Umbilical cord (tissue), 2 donors: ENCODE data around the gene SPRTN. TPM values are rescaled to one million over a fixed set of nuclear protein-coding genes. Genes with fewer than 3 reads are reported as not detected.
A peak's percentile ranks its signal among the peaks of the same experiment; 100 is the strongest.
"Not testable (repeated sequence)": the region's sequence is repeated elsewhere in the genome, so short reads cannot be mapped to it uniquely, and the experiment has no call there.

ENCODE experiments used
- DNase-seq: peaks from one replicate; pipeline ENCODE4 v3.0.0-alpha.2; 2015; ENCODE audit warnings: low spot score
- total RNA-seq: library from RNA; depleted of rRNA; stranded (reverse); fragments of >200 nt; gene quantifications from one replicate; pipeline ENCODE4 v1.2.3, GENCODE V29; 2014; ENCODE audit warnings: low replicate concordance; ENCODE audit not compliant: insufficient read depth

SPRTN gene
- total RNA-seq, 1 donor from 2014 or later: 8.9 TPM

DNA sequence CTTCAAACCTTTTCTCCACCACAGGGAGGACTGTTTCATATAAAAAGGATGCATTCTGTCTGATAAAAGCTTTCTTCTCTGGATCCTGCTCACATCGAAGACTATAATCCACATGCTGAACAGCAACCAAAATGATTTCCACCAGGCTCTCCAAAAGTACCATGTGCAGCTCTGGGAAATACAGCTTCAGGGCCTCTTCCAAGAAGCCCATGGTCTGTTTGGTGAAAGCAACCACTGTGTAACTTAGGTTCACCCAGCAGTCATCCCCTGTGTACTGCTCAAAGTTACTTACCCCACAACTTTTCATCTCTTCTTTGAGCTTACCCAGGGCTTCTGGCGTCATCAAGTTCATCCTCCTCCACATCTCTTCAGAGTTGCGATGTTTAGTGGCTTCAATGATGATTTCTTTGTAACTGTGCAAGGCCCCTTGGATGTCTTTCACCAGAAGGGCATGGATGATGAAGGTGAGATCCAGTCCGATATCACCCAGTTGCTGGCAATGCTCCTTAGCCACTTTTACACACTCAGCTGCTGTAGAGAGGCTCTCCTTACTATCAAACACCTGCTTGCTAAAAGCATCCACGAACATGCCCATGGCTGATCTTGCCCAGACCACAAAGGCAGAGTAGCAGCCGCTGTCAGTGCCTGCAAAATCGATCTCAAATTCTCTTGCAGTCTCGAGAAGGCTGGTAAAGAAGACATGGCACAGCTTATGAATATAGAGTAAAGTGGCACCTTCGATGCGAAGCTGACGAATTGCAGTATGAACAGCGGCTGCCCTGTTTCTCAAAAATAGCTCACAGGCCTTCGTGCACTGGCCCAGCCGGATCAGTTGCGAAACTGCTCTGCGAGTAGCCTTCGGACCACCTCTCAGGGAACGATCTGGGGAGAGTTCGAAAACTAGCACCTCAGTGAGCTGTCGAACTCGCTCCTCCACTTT, 2.2 kb upstream of the SPRTN start:
- no peak for DNase-seq

DNA sequence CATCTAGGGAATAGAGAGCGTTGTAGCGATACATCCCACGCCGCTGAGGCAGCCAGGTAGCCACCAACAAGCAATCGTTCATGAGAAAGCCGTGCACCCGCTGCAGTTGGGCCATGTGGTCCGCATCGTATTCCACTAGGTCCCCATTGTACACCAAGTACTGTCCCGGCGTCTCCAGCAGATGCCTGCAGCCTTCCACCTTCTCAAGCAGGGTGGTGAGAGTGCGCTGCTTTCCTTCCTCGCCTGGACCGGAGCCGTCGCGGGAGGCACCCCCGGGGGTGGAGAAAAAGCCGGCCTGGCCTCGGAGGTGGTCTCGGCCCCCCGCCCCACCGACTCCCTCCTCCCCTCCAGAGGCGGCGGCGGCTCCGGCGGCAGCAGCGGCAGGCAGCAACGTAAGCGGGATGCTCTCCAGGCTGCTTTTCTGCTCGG, 1.0 kb upstream of the SPRTN start:
- no peak for DNase-seq

DNA sequence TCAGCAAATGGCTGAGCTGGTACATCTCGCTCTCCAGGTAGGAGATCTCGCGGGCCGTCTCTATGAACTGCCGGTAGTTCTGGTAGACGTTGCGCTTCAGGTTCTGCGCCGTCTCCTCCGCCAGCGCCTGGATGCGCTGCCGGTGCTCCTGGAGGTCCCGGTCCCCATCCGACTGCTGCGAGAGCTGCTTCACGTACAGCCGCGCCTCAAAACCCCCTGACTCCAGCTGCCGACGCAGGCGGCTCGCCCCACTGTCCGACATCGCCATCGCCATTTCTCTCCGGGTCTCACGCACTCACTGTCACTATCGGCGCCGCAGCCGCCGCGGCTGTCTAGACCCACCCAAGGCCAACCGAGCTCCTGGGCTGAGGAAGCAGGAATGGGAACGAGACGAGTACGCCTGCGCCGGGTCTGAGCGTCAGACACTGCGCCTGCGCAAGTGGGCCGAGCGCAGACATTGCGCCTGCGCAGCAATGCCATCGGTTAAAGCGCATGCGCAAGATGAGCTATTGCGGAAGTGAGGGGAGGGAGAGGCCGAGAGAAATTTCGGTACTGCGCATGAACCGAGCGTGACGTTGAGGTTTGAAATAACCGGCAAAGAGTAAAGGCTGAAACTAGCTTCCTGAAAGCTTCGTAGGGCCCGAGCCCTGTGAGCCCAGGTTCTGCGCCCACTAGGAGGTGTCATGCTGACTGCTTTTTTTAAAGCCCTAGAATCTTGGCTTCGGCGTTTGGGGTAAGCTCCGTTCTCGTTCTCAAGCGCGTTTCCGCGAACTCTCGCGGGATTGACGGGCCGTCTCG, 422 bp upstream of the SPRTN start, which contains the start of gene EXOC8:
Gene EXOC8, minus strand, starts transcription at position 381 of the 798 bp plus-strand sequence. Its CDS starts 107 bp downstream, at position 274.
- DNase-seq: peak; percentile 99

DNA sequence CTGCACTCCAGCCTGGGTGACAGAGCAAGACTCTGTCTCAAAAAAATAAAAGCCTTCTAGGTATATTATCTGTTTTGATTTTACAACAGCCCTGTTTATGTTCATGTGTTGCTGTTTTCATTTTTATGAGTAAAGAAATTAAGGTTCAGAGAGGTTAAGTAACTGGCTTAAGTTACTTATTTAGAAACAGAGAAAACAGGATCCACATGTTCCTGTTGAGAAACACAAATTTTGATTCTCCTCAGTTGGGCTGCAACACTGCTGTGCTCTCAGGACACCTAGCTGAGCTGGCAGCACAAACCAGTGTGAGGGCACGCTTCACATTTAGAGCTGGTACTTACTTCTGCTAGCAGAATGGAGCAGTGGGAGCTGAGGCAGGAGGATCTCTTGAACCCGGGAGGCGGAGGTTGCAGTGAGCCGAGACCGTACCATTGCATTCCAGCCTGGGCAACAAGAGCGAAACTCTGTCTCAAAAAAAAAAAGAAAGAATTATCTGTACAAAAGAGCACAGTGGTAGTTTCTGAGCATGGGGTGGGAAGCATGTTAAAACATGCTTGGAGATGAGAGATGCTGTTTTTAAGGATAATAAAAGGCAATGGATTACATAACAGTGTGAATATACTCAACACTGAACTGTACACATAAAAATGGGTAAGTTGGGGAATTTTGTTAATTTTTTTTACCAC, 2.4 kb downstream of the SPRTN start:
- DNase-seq: no peak

DNA sequence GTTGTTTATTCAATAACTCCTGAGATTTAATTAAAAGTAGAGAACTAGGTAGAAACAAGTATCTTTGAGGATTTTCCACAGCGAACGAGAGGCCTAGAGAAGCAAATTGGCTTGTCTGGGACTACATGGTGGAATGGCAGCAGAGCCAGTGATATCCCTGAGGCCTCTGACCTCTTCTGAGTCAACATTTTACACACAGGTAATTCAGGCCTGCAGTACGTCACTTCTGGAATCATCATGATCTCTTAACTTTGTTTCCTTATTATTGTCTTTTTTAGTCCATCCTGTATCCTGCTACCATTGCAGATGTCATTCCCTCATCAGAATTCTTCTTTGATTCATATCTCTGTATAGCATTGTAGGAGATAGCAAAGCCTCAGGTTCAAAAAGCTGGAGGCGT, 9.9 kb downstream of the SPRTN start:
- DNase-seq: no peak

DNA sequence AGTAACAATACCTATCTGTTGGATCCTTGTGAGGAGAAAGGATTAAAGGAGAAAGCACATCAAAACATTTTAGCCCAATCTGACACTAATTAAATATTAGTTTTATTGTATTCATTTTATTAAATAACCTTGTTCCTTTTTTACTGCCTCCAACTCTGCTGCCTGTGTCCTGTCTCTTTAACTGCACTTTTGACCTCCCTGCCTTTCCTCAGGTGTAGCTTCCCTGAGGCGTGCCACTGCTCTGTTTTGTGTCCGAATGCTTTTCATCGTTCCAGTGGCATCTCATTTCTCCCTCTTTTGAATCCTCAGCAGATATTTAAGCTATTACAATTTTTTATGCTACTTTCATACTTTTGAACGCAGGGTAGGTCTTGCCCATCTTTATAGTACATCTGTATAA, 10.3 kb downstream of the SPRTN start:
- DNase-seq: peak; percentile 31

DNA sequence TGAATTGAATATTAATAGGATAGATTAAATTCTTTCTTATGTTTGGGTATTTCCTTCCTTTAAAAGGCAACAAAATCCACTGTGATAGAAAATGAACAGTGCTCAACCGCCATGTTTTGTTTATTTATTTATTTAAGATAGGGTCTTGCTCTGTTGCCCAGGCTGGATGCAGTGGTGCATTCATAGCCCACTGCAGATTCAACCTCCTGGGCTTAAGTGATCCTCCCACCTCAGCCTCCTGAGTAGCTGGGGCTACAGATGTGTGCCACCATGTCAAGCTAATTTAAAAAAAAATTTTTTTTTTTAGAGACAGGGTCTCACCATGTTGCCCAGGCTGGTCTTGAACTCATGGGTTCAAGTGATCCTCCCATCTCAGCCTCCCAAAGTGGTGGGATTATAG, 10.8 kb downstream of the SPRTN start:
- DNase-seq: not testable (repeated sequence)

DNA sequence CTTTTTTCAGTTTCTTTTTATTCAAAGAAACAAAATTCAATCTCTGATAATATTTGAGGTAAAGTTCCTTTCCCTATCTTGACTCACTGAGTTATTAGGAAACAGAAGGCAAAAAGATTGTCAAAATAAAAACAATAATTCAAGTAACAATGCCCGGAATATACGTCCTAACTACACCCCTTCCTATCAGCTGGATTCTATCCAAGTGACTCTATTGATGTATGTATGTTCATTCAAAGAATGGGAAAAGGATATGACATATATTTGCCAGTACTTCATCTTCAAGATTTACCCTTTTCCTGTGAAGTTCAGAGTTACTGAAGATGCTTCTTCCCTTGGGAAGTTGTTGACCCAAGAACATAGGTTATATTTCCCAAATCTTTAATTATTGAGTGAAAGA, 13.7 kb downstream of the SPRTN start:
- no peak for DNase-seq

DNA sequence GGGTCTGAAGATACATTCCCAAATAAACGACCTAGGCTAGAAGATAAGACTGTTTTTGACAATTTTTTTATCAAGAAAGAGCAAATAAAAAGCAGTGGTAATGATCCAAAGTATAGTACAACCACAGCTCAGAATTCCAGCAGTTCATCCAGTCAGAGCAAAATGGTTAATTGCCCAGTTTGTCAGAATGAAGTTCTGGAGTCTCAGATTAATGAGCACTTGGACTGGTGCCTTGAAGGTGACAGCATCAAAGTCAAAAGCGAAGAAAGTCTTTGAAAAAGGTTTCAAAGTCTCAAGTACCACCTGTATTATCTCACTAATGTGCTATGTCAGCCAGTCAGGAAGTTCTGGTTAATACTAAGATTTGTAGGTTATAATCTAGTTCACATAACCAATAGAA, 15.0 kb downstream of the SPRTN start:
- DNase-seq: no peak

DNA sequence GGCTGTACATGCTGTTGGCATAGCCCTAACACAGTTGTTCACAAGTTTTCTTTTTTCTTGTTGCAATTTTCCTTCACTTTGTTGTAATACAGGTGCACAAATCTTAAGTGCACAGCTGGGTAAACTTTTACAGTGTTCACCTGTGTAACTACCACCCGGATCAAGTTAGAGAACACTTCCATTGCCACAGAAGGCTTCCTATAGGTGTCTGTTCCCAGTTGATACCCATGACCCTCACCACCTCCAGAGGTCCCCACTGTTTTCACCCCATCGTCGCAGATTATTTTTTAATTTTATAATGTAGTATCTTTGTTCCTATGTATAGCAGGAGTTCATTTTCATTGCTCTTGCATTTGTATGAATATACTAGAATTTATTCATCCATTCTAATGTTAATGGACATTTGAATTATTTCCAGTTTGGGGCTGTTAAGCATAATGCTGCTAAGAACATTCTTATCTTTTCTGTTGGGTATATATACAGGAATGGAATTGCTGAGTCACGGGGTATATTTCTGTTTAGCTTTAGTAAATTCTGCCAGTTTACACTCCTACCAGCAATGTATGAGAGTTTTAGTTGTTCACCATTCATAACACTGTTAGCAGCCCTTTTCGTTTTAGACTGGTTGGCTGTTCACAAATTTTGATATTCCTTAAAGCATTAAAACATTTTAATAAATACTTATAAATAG, 16.4 kb downstream of the SPRTN start:
- no peak for DNase-seq

DNA sequence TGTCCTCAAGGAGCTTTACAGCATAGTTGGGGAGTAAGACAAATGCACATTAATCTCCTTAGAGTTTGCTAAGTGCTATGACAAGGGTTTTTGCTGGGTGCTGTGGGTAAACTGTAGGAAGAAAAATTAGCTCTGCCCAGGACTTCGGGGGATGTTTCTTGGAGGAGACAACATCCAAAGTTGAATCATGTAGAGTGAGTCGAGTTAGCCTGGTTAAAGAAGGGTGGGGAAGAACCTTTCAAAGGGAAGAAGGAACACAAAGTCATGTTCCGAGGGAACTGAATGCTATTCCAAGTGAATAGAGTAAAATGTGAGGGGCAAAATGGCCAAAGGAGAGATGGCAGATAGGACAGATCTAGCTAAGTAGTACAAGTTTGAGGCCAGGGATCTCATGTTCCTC, 17.1 kb downstream of the SPRTN start:
- no peak for DNase-seq

DNA sequence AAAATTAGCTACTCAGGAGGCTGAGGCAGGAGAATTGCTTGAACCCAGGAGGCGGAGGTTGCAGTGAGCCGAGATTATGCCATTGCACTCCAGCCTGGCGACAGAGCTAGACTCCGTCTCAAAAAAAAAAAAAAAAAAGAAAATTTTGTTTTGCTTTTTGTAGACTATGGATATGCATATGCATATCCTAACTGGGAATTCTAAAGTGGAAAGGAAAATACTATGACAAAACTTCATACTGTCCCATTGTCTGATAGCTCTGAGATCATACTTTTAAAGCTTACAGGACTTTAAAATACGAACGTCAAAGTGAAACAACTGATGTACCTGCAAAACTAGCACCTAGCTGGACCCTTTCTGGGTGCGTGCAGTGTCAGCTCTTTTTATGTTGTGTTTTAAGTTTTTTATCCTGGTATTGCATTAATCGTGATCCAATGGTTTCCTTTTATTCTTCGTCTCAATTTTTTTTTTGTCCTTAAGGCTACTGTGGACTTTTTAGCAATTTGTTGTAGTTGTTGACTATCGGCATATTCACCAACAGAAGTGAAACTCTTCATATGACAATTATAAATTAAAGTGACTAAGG, 19.2 kb downstream of the SPRTN start:
- no peak for DNase-seq

DNA sequence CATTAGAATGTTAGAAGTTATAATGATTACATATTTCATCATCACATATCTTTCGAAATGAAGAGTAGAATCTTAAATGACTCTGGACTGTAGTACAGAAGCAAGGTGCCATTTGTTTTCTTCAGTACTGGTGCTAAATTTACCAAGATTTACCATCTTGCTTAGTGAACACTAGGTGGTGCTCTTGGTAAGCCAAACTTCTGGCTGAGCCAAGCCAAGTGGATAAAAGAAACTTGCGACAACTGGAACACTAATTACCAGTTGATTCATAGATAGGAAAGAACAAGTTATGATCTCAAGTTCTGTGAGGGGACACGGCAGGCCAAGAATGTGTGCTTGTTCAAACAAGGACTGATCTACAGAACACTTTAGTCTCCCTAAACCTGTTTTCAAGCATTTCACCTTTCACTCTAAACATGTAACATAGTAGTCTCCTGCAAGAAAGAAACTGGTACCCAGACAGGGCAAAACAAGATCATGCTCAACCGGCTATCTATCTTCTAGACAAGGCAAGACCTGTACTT, 19.8 kb downstream of the SPRTN start:
- peak; percentile 85 for DNase-seq

DNA sequence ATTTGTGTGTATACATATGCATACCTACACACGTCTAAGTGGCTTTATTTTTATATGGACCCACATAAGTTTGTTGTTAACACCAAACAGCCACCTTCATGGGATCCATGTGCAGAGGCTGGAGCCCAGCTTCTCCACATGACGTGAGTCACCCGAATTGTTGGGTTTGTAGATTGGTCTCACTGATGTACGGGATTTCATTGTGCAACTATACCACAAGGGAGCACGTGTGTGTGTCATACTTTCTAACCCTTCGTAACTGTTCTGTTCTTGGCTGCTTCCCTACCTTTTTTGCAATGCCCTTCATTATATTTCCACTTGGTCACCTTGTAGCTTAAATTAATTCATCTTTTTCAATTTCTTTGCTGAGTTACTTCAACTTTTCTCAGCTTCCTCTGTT, 21.0 kb downstream of the SPRTN start:
- DNase-seq: no peak

DNA sequence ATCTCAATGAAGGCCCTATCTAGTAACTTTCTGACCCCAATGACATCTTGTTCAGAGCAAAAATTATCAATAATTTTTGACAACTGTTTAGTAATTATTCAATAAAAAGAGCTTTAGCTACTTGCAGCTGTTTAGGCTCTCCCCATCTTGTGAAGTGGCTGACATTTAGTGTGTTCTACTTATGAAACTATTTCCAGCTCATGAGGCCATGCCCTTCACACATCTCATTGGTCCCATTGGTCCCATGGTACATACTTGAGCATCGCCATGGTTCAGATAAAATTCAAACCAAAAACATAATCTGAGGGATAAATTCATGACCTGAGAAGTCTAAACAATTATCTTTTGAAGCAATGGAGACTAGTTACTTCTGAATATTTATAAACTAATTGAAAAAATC, 24.2 kb downstream of the SPRTN start:
- no peak for DNase-seq

DNA sequence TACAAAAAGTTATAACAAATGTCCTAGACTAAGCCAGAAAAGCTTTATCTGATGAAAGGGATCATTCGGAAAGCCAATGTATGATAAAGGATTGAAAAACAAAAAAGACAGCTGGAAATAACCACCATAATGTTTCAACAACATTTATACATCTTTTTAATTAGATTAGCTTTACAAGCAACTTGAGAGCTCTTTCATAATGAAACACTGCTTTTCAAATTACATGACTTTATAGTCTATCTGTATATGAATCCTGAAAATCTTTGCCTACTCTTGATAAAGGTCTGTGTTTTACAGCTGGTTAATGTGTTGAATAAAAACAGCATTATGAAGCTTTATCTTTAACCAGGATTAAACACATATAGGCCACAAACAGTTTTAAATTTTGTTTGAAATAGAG, 25.5 kb downstream of the SPRTN start:
- DNase-seq: no peak

DNA sequence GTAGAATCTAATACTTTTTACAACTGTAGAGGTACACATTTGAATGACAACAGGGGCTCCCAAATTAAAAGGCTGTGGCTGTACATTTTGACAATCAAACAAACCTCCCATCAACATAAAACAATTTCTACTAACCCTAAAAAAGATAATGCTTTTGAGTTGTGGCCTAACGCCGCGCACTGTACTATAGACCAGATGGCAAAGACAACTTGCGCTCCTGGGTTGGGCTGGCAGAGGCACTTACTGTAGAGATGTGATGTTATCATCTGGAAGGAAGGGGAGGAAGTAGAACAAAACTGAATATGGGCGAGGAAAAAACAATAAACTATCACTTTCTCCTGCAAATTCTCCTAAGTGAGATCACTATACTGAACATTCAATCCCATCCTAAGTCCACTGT, 26.1 kb downstream of the SPRTN start:
- DNase-seq: no peak

DNA sequence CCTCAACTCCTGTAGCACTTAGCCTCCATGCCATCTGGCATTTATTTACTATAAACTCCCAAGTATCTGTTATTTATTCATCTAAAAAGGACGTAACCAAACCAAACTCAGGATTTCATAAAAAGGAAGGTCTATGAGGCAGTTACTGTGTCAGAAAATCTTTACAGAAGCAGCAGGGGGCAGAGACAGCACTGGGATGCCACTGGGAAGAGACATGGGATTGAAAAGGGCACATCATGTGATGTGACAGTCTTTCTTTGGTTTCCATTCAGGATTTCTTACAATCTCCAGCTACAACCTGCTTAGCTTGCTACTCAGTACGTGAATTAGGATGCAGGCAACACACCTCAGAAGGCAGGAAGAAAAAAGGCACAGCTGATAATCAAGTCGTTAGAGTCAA, 31.2 kb downstream of the SPRTN start:
- DNase-seq: no peak

DNA sequence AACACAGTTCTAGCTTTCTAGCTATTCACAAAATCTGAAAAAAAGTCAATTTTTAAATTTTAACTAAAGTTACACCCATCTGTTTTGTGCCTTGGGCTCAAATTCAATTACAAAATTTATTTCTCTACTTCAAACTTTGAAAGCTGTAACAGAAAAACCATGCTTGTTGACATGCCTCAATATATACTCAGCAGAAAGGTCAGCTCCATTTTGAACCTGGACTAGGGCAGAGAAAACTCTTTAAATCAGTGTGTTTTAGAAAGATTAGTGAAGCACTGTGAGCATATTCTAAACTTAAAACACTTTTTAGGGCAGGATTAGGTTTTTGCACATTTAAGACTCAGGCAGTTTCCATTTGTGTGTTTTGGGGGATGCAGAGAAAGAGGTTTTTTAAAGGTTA, 34.4 kb downstream of the SPRTN start:
- DNase-seq: no peak

DNA sequence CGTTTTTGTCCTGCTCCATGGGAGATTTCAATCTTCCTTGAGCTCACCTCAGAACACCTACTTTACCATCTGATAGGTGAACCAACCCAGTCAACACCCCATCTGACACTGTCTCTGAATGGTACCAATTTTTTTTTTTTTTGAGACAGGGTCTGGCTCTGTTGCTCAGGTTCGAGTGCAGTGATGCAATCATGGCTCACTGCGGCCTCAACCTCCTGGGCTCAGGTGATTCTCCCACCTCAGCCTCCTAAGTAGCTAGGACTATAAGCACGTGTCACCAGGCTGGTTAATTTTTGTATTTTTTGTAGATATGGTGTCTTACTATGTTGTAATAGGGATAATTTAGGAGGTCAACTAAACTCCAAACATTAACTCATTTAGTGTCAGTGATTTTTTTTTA, 36.3 kb downstream of the SPRTN start:
- DNase-seq: no peak

DNA sequence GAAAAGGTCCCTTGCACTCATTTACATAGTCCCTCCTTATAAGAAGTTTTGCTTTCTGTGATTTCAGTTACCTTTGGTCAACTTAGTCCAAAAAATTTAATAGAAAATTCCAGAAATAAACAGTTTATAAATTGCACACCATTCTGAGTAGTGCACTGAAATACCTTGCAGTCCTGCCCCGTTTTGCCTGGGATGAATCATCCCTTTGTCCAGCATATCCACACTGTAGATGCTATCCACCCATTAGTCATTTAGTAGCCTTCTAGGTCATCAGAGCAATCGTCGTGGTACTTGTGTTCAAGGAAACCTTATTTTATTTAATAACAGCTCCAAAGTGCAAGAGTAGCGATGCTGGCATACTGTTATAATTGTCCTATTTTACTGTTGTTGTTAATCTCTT, 38.0 kb downstream of the SPRTN start:
- no peak for DNase-seq
